Measurements from ENCODE around the gene PNLIPRP1.

DNA sequence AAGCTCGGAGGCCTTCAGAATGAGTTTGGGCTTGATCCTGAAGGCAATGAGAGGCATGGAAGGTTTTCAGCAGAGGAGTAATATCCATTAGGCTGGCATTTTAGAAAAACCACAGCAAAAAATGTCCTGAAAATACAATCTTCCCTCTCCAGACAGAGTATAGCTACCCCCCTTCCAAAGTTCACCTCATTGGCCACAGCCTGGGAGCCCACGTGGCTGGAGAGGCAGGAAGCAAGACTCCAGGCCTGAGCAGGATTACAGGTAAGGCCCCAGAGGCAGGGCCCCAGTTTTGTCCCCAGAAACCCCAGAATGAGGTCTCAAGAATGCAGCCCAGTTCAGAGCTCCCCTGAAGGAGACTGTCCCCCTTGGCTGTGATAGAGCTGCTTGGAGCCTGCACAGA is 5.3 kb downstream of the PNLIPRP1 start:
- TF ChIP-seq, protein P1, sequence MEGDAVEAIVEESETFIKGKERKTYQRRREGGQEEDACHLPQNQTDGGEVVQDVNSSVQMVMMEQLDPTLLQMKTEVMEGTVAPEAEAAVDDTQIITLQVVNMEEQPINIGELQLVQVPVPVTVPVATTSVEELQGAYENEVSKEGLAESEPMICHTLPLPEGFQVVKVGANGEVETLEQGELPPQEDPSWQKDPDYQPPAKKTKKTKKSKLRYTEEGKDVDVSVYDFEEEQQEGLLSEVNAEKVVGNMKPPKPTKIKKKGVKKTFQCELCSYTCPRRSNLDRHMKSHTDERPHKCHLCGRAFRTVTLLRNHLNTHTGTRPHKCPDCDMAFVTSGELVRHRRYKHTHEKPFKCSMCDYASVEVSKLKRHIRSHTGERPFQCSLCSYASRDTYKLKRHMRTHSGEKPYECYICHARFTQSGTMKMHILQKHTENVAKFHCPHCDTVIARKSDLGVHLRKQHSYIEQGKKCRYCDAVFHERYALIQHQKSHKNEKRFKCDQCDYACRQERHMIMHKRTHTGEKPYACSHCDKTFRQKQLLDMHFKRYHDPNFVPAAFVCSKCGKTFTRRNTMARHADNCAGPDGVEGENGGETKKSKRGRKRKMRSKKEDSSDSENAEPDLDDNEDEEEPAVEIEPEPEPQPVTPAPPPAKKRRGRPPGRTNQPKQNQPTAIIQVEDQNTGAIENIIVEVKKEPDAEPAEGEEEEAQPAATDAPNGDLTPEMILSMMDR (conservative IDR thresholded peaks at IDR 0.05; ENCODE audit: low read depth, low read length) = no peak
- TF ChIP-seq POLR2A (IDR thresholded peaks at IDR 0.05; ENCODE audit: low read depth, low read length) (no peak), SMC3 (IDR thresholded peaks at IDR 0.05; ENCODE audit: low read depth, low read length) (no peak), RCOR1 (IDR thresholded peaks at IDR 0.05; ENCODE audit: insufficient replicate concordance, low read length) (no peak), CHD1 (IDR thresholded peaks at IDR 0.05; ENCODE audit: low read depth, low read length) (no peak), FOS (IDR thresholded peaks at IDR 0.05; ENCODE audit: low read depth, low read length) (no peak), RAD21 (IDR thresholded peaks at IDR 0.05; ENCODE audit: low read length) (no peak)
- TF ChIP-seq, protein P2, sequence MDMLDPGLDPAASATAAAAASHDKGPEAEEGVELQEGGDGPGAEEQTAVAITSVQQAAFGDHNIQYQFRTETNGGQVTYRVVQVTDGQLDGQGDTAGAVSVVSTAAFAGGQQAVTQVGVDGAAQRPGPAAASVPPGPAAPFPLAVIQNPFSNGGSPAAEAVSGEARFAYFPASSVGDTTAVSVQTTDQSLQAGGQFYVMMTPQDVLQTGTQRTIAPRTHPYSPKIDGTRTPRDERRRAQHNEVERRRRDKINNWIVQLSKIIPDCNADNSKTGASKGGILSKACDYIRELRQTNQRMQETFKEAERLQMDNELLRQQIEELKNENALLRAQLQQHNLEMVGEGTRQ (IDR thresholded peaks at IDR 0.05; ENCODE audit: low read depth, low read length) = no peak

Measured in IMR-90 (cell line).